Uterus (tissue), 4 donors: ENCODE measurements around the gene NR2F1. TPM values are rescaled to one million over a fixed set of nuclear protein-coding genes. Genes with fewer than 3 reads are reported as not detected.

Experiments used
- DNase-seq, 2 donors: peaks; one replicate each; pipeline ENCODE4 v3.0.0-alpha.2; 2019 to 2020
- H3K27ac ChIP-seq, 2 donors: fragments of 200-600 bp; sonication (generic); 1 replicate in 1 of 2; 2 replicates in 1 of 2; pipeline ENCODE4 v1.5.1; 2016 to 2018
- H3K27me3 ChIP-seq, 2 donors: fragments of 200-600 bp; sonication (generic); one replicate each; pipeline ENCODE4 v1.5.1; 2018 to 2019; ENCODE audit warnings: control low read depth in 1 of 2
- H3K36me3 ChIP-seq, 2 donors: fragments of 200-600 bp; sonication (generic); one replicate each; pipeline ENCODE4 v1.5.1; 2019; ENCODE audit warnings: control low read depth in 1 of 2
- H3K4me1 ChIP-seq, 2 donors: fragments of 200-600 bp; sonication (generic); one replicate each; pipeline ENCODE4 v1.5.1; 2018 to 2019; ENCODE audit warnings: control low read depth in 1 of 2
- H3K4me3 ChIP-seq, 2 donors: fragments of 200-600 bp; sonication (generic); 1 replicate in 1 of 2; 2 replicates in 1 of 2; pipeline ENCODE4 v1.5.1; 2018 to 2019; ENCODE audit warnings: mild to moderate bottlenecking in 1 of 2
- H3K9me3 ChIP-seq, 2 donors: fragments of 200-600 bp; sonication (generic); one replicate each; pipeline ENCODE4 v1.5.1; 2019; ENCODE audit warnings: control low read depth in 1 of 2
- CTCF ChIP-seq, 4 experiments: fragments of 200-600 bp in 2 of 4; fragments of 450-650 bp in 2 of 4; sonication (generic) in 2 of 4; IDR thresholded peaks; one replicate each; pipeline ENCODE4 v1.5.1; 2016 to 2019; ENCODE audit warnings: antibody characterized with exemption in 4 of 4, mild to moderate bottlenecking in 2 of 4, moderate library complexity in 1 of 4
- POLR2A ChIP-seq, 2 donors: fragments of 450-650 bp; IDR thresholded peaks; one replicate each; pipeline ENCODE4 v1.6.1; 2016; ENCODE audit warnings: antibody characterized with exemption in 2 of 2, mild to moderate bottlenecking in 1 of 2, moderate library complexity in 1 of 2
- intact Hi-C: fragments of 100-400 bp; cut with DNase I; formaldehyde crosslinking; loops from one replicate; pipeline ENCODE4 v1.15.1; 2023; ENCODE audit warnings: low total_unique reads
- total RNA-seq, 4 donors: library from RNA; depleted of rRNA in 3 of 4; stranded (reverse); fragments of >200 nt in 3 of 4; gene quantifications; one replicate each; pipeline versions ENCODE4 v1.1.0 to v1.2.4, GENCODE V29; 2014 to 2023
- donor health status: DM: yes; HTN: yes; CAD: no.

NR2F1 gene
- total RNA-seq, 4 donors from 2014 or later: 26.8 to 55.0 (median 40.6) TPM

GRCh38 chr5:93600409-93601070 is 17.5 kb downstream of the NR2F1 start:
- no peaks in the 10 kb centered on the region for H3K9me3 ChIP-seq
- no peaks in the 10 kb centered on the region for H3K4me1 ChIP-seq
- no peak for DNase-seq
- intact Hi-C loops: no loop called here
- H3K27ac ChIP-seq: no peak overlapping the region
- TF ChIP-seq POLR2A (IDR thresholded peaks at IDR 0.05) (no peak), CTCF (IDR thresholded peaks at IDR 0.05) (no peak)
- no peaks in the 10 kb centered on the region for H3K36me3 ChIP-seq
- H3K4me3 ChIP-seq: no peak overlapping the region
- H3K27me3 ChIP-seq: peaks cover 0 to 6% of the 10 kb centered on the region in 2 donors

DNA sequence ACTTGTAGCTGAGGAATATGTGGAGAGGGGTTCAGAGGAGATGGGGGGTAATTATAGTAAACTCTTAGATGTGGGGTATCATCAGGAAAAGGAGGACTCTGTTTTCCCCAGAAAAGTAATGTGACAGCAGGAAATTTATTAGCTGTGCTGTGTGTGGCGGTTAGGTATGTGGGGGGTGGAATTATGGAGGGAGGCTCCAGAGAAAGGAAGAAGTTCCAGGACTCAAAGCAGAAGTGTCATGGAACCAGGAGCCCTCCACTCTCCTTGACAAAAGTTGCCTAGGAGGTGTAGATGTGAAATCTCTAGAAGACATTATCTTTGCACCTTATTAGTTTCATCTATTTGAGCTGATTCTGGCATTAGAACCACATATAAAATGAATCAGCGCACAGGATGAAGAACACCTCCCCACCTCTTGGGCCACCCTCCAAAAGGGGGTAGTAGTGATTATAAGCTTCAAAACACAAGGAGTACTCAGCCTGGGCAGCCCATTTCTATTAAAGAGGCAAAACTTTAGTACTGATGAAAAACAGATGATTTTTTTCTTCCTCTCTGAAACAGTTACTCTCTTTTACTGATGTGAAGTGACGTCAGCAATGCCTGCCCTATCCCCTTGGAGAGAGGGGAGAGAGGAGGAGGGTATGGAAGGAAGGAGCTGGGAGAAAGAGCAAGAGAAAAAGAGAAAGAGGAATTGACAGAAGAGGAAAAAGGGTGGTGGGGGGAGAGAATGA is 18.2 kb downstream of the NR2F1 start:
- peaks cover 0 to 6% of the 10 kb centered on the region in 2 donors for H3K27me3 ChIP-seq
- DNase-seq: no peak
- H3K9me3 ChIP-seq: no peaks in the 10 kb centered on the region
- no peak overlapping the region for H3K4me3 ChIP-seq
- no peaks in the 10 kb centered on the region for H3K4me1 ChIP-seq
- intact Hi-C loops: no loop called here
- no peak overlapping the region for H3K27ac ChIP-seq
- TF ChIP-seq POLR2A (IDR thresholded peaks at IDR 0.05): no peak
- TF ChIP-seq CTCF (IDR thresholded peaks at IDR 0.05): no peak
- no peaks in the 10 kb centered on the region for H3K36me3 ChIP-seq

GRCh38 chr5:93601802-93602155 is 18.8 kb downstream of the NR2F1 start:
- Histone ChIP-seq H3K27me3 (peaks cover 0 to 6% of the 10 kb centered on the region in 2 donors), H3K36me3 (no peaks in the 10 kb centered on the region), H3K9me3 (no peaks in the 10 kb centered on the region), H3K27ac (no peak overlapping the region), H3K4me3 (no peak overlapping the region), H3K4me1 (no peaks in the 10 kb centered on the region)
- DNase-seq: no peak
- intact Hi-C loops: no loop called here
- TF ChIP-seq CTCF (IDR thresholded peaks at IDR 0.05) (no peak), POLR2A (IDR thresholded peaks at IDR 0.05) (no peak)

GRCh38 chr5:93602241-93603077 is 19.4 kb downstream of the NR2F1 start:
- Histone ChIP-seq H3K4me3 (no peak overlapping the region), H3K9me3 (no peaks in the 10 kb centered on the region), H3K4me1 (no peaks in the 10 kb centered on the region), H3K27ac (no peak overlapping the region), H3K27me3 (peaks cover 0 to 6% of the 10 kb centered on the region in 2 donors), H3K36me3 (no peaks in the 10 kb centered on the region)
- intact Hi-C loops: no loop called here
- DNase-seq: no peak
- TF ChIP-seq CTCF (IDR thresholded peaks at IDR 0.05) (no peak), POLR2A (IDR thresholded peaks at IDR 0.05) (no peak)
